Measurements from ENCODE around the gene DUSP2.

DNA sequence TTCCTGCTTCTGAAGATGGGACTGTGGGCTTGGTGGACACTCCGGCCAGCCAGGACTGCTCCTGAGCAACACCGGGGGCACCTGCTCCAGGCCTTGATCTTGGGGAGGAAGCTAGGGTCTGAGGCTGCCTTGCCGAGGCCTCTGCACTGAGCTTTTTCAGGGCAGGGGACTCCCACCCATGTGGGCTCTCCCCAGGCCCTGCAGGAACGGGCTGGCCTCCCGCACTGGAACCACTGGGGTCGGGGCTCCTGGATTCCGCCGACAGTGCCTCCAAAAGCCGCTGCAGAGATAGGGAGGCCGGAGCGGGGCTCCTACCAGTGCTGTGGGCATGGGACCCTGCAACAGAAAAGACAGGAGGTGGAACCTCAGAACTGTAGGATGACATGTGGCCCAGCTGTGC, 21.3 kb downstream of the DUSP2 start:
- no peak for TF ChIP-seq SUZ12 (IDR thresholded peaks at IDR 0.05)
- no peak for TF ChIP-seq NFRKB (IDR thresholded peaks at IDR 0.05)
- no peak for TF ChIP-seq LEF1 (IDR thresholded peaks at IDR 0.05; ENCODE audit: borderline replicate concordance)

Measured in HEK293T (cell line).